Measurements from ENCODE around the gene PRKN. TPM values are rescaled to one million over a fixed set of nuclear protein-coding genes. Genes with fewer than 3 reads are reported as not detected.

PRKN gene
- total and polyA plus RNA-seq, 2 experiments from 2014 or later: 2.3 to 3.9 TPM

GRCh38 chr6:162526960-162527359, 200.6 kb downstream of the PRKN start:
- H3K36me3 ChIP-seq (replicated peaks; ENCODE audit: insufficient read depth, low read depth): no peaks in the 10 kb centered on the region
- H4K20me1 ChIP-seq (ENCODE audit: insufficient read depth, poor library complexity, severe bottlenecking): no peaks in the 10 kb centered on the region
- no peak overlapping the region for H3K27ac ChIP-seq
- no peaks in the 10 kb centered on the region for H3K9me2 ChIP-seq (replicated peaks; ENCODE audit: insufficient read depth)
- no peaks in the 10 kb centered on the region for H3K9me3 ChIP-seq (ENCODE audit: low read depth)
- H3K4me3 ChIP-seq: no peak overlapping the region
- DNase-seq (ENCODE audit: low spot score): no peak
- 79% methylated on average over 7 of the region's 7 CpGs for WGBS (ENCODE audit: low lambda C conversion rate, missing lambda C conversion rate)
- H3K4me1 ChIP-seq (ENCODE audit: insufficient read depth): no peaks in the 10 kb centered on the region
- H3K27me3 ChIP-seq: no peaks in the 10 kb centered on the region
- H3K4me2 ChIP-seq: no peak overlapping the region
- TF ChIP-seq EZH2phosphoT487 (IDR thresholded peaks at IDR 0.05; ENCODE audit: low read depth, severe bottlenecking, unreplicated experiment) (no peak), EZH2 (IDR thresholded peaks at IDR 0.05; ENCODE audit: borderline replicate concordance) (no peak), CTCF (IDR thresholded peaks at IDR 0.05; ENCODE audit: poor library complexity) (no peak)
- H3K79me2 ChIP-seq: no peaks in the 10 kb centered on the region
- H2AFZ ChIP-seq: no peak overlapping the region

GRCh38 chr6:162525181-162525580, 202.4 kb downstream of the PRKN start:
- H3K9me2 ChIP-seq (replicated peaks; ENCODE audit: insufficient read depth): no peaks in the 10 kb centered on the region
- H2AFZ ChIP-seq: no peak overlapping the region
- no peaks in the 10 kb centered on the region for H3K4me1 ChIP-seq (ENCODE audit: insufficient read depth)
- H3K27ac ChIP-seq: no peak overlapping the region
- H4K20me1 ChIP-seq (ENCODE audit: insufficient read depth, poor library complexity, severe bottlenecking): no peaks in the 10 kb centered on the region
- no peak for DNase-seq (ENCODE audit: low spot score)
- no peaks in the 10 kb centered on the region for H3K36me3 ChIP-seq (replicated peaks; ENCODE audit: insufficient read depth, low read depth)
- H3K79me2 ChIP-seq: no peaks in the 10 kb centered on the region
- no peak overlapping the region for H3K4me2 ChIP-seq
- WGBS (ENCODE audit: low lambda C conversion rate, missing lambda C conversion rate): 93% methylated on average over 6 of the region's 6 CpGs
- H3K27me3 ChIP-seq: no peaks in the 10 kb centered on the region
- no peak overlapping the region for H3K4me3 ChIP-seq
- H3K9me3 ChIP-seq (ENCODE audit: low read depth): no peaks in the 10 kb centered on the region
- TF ChIP-seq EZH2 (IDR thresholded peaks at IDR 0.05; ENCODE audit: borderline replicate concordance): no peak
- no peak for TF ChIP-seq CTCF (IDR thresholded peaks at IDR 0.05; ENCODE audit: poor library complexity)
- TF ChIP-seq EZH2phosphoT487 (IDR thresholded peaks at IDR 0.05; ENCODE audit: low read depth, severe bottlenecking, unreplicated experiment): no peak

- no peak overlapping the region for H3K4me3 ChIP-seq
- no peak for DNase-seq (ENCODE audit: low spot score)
- H3K27ac ChIP-seq: no peak overlapping the region
- no peaks in the 10 kb centered on the region for H3K27me3 ChIP-seq
- WGBS (ENCODE audit: low lambda C conversion rate, missing lambda C conversion rate): 84% methylated on average over 4 of the region's 4 CpGs
- no peaks in the 10 kb centered on the region for H4K20me1 ChIP-seq (ENCODE audit: insufficient read depth, poor library complexity, severe bottlenecking)
- no peak for TF ChIP-seq EZH2phosphoT487 (IDR thresholded peaks at IDR 0.05; ENCODE audit: low read depth, severe bottlenecking, unreplicated experiment)
- no peak for TF ChIP-seq EZH2 (IDR thresholded peaks at IDR 0.05; ENCODE audit: borderline replicate concordance)
- TF ChIP-seq CTCF (IDR thresholded peaks at IDR 0.05; ENCODE audit: poor library complexity): no peak
- no peaks in the 10 kb centered on the region for H3K36me3 ChIP-seq (replicated peaks; ENCODE audit: insufficient read depth, low read depth)
- H3K9me3 ChIP-seq (ENCODE audit: low read depth): no peaks in the 10 kb centered on the region
- no peaks in the 10 kb centered on the region for H3K79me2 ChIP-seq
- peaks cover 6% of the 10 kb centered on the region for H3K4me1 ChIP-seq (ENCODE audit: insufficient read depth)
- H3K4me2 ChIP-seq: no peak overlapping the region
- no peaks in the 10 kb centered on the region for H3K9me2 ChIP-seq (replicated peaks; ENCODE audit: insufficient read depth)
- no peak overlapping the region for H2AFZ ChIP-seq
Measured at GRCh38 chr6:162512744-162513143, 214.8 kb downstream of the PRKN start.

- WGBS (ENCODE audit: low lambda C conversion rate, missing lambda C conversion rate): 77% methylated on average over 5 of the region's 5 CpGs
- no peaks in the 10 kb centered on the region for H3K79me2 ChIP-seq
- no peaks in the 10 kb centered on the region for H3K4me1 ChIP-seq (ENCODE audit: insufficient read depth)
- H3K9me2 ChIP-seq (replicated peaks; ENCODE audit: insufficient read depth): no peaks in the 10 kb centered on the region
- no peaks in the 10 kb centered on the region for H3K36me3 ChIP-seq (replicated peaks; ENCODE audit: insufficient read depth, low read depth)
- H3K27ac ChIP-seq: no peak overlapping the region
- no peaks in the 10 kb centered on the region for H3K9me3 ChIP-seq (ENCODE audit: low read depth)
- H3K4me3 ChIP-seq: no peak overlapping the region
- no peaks in the 10 kb centered on the region for H4K20me1 ChIP-seq (ENCODE audit: insufficient read depth, poor library complexity, severe bottlenecking)
- no peak overlapping the region for H3K4me2 ChIP-seq
- H2AFZ ChIP-seq: no peak overlapping the region
- no peak for TF ChIP-seq EZH2 (IDR thresholded peaks at IDR 0.05; ENCODE audit: borderline replicate concordance)
- TF ChIP-seq CTCF (IDR thresholded peaks at IDR 0.05; ENCODE audit: poor library complexity): no peak
- TF ChIP-seq EZH2phosphoT487 (IDR thresholded peaks at IDR 0.05; ENCODE audit: low read depth, severe bottlenecking, unreplicated experiment): no peak
- DNase-seq (ENCODE audit: low spot score): no peak
- H3K27me3 ChIP-seq: no peaks in the 10 kb centered on the region
Measured at GRCh38 chr6:162497389-162497788, 230.2 kb downstream of the PRKN start.
